Endothelial cell (in vitro differentiated cells): Measurements from ENCODE around the gene GPR34. TPM values are rescaled to one million over a fixed set of nuclear protein-coding genes. Genes with fewer than 3 reads are reported as not detected.
"Not testable (repeated sequence)": the region's sequence is repeated elsewhere in the genome, so short reads cannot be mapped to it uniquely, and the experiment has no call there.

Source experiments
- DNase-seq: peaks from one replicate; pipeline ENCODE4 v3.0.0; 2021; ENCODE audit warnings: low spot score
- H3K27ac Mint-ChIP-seq: one replicate; pipeline ENCODE4 v1.8.0; 2021; ENCODE audit warnings: mixed read lengths, inconsistent platforms; ENCODE audit not compliant: unreplicated experiment
- H3K27me3 Mint-ChIP-seq: one replicate; pipeline ENCODE4 v1.8.0; 2021; ENCODE audit warnings: mild to moderate bottlenecking, moderate library complexity, mixed read lengths, inconsistent platforms; ENCODE audit not compliant: unreplicated experiment
- H3K36me3 Mint-ChIP-seq: one replicate; pipeline ENCODE4 v1.8.0; 2021; ENCODE audit warnings: mild to moderate bottlenecking, low read depth, mixed read lengths, inconsistent platforms; ENCODE audit not compliant: unreplicated experiment
- H3K4me1 Mint-ChIP-seq: one replicate; pipeline ENCODE4 v1.8.0; 2021; ENCODE audit warnings: mild to moderate bottlenecking, mixed read lengths, inconsistent platforms; ENCODE audit not compliant: unreplicated experiment
- H3K4me3 Mint-ChIP-seq: one replicate; pipeline ENCODE4 v1.8.0; 2021; ENCODE audit warnings: mild to moderate bottlenecking, mixed read lengths, inconsistent platforms; ENCODE audit not compliant: unreplicated experiment
- H3K9me3 Mint-ChIP-seq: one replicate; pipeline ENCODE4 v1.8.0; 2021; ENCODE audit warnings: mixed read lengths, inconsistent platforms; ENCODE audit not compliant: unreplicated experiment
- total RNA-seq: library from RNA; stranded (reverse); fragmentation: NEBNext Ultra II Directional; extraction: Animal tissue kit (Norgen Biotek cat#: 25700); gene quantifications from one replicate; pipeline ENCODE4 v1.2.1, GENCODE V29; 2021; ENCODE audit not compliant: unreplicated experiment
- TF ChIP-seq, protein P1 (sequence below): fragments of 200-600 bp; sonication (generic); IDR thresholded peaks from one replicate; pipeline ENCODE4 v1.5.0; 2021; ENCODE audit warnings: antibody characterized with exemption; ENCODE audit not compliant: unreplicated experiment

Gene GPR34
- total RNA-seq, 1 donor from 2014 or later, result not detected

DNA sequence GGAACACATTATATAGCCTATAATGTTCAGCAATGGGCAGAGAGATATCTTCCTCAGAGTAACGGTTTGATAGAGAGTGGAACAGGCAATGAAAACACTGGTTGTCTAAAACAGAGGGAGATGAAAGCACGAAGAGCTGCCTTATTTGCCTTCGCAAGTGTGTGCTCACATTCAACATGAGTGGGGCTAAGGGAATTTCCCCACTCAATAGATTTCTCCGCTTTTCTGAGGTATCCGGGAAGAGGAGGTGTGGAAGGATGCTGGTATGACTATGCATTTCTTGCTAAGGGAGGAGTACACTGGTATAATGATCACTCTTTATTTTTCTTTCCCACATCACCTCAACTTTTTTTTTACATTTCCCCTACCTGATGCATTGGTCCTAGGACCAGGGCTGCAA is 27.4 kb downstream of the GPR34 start:
- Mint-ChIP-seq H3K4me3 (no peak overlapping the region), H3K9me3 (no peaks in the 10 kb centered on the region), H3K27ac (no peak overlapping the region), H3K36me3 (peaks cover 27% of the 10 kb centered on the region), H3K4me1 (no peaks in the 10 kb centered on the region), H3K27me3 (no peaks in the 10 kb centered on the region)
- DNase-seq, result no peak
- TF ChIP-seq, protein P1, sequence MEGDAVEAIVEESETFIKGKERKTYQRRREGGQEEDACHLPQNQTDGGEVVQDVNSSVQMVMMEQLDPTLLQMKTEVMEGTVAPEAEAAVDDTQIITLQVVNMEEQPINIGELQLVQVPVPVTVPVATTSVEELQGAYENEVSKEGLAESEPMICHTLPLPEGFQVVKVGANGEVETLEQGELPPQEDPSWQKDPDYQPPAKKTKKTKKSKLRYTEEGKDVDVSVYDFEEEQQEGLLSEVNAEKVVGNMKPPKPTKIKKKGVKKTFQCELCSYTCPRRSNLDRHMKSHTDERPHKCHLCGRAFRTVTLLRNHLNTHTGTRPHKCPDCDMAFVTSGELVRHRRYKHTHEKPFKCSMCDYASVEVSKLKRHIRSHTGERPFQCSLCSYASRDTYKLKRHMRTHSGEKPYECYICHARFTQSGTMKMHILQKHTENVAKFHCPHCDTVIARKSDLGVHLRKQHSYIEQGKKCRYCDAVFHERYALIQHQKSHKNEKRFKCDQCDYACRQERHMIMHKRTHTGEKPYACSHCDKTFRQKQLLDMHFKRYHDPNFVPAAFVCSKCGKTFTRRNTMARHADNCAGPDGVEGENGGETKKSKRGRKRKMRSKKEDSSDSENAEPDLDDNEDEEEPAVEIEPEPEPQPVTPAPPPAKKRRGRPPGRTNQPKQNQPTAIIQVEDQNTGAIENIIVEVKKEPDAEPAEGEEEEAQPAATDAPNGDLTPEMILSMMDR, result no peak

DNA sequence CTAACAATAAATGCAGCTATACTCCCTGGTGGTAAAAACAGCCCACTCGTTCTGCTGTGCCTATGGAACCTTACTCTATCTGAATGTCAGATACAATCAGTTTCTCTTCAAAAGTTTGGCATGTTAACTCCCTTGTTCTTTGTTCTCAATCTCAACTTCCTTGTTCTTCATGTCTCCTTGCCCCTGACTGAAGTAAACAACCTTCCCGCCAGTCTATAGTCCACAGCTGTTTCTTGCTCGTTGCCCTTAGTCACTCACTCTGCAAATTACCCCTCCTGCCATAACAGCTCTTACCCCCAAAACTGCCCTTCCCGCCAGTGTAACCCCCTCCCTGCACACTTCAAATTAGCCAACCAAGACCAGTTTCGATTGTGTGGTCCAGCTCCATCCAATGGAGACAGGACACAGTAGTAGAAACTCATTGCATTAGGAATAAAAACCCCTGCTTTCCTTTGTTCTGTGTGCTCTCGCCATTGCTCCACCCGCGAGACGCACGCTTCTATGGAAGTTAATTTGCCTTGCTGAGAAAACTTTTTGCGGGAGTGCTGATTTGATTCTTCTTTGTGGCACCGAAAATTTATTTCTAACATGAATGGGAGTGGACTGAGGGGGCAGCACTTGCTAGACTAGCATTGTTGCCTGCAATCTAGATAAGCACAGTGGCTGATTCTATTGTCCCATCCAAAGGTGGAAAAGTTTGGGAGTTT is 28.1 kb downstream of the GPR34 start:
- Mint-ChIP-seq H3K9me3 (no peaks in the 10 kb centered on the region), H3K4me1 (no peaks in the 10 kb centered on the region), H3K36me3 (peaks cover 27% of the 10 kb centered on the region), H3K27ac (no peak overlapping the region), H3K27me3 (no peaks in the 10 kb centered on the region), H3K4me3 (no peak overlapping the region)
- no peak for DNase-seq
- TF ChIP-seq, protein P1, result no peak

DNA sequence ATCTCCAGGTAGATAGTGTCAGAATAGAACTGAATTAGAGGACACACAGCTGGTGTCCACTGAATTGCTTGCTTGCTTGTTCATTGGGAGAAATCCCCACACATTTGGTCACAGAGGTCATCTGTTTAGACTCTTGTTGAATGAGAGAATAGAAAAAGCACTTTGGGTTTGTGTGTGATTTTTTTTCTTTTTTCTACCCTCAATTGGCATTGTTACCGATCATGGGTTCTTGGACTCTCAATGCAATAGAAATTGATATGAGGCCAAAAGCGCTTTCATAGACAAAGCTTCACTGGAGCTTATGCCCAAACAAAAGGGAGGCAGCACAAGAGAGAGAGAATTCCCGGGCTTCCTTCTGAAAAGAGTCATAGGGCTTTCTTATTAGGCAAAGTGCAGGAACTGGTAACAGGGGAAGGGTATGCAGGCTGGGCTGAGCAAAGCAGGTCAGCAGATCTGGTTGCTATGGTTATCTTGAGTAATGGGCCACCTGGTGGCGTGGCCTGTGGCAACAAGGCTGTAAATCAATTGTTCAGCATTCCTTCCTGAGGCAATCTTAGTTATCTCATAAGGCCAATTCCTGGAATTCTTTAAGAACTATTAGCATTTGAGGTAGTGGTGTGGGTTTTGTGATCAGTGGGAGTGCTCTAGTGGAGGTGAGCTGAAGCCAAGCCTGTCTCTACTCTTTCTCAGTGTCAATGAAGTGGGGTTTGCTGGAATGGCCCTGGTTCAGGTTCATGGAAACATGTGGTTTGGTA is 29.9 kb downstream of the GPR34 start:
- TF ChIP-seq, protein P1, result no peak
- Mint-ChIP-seq H3K27me3 (no peaks in the 10 kb centered on the region), H3K9me3 (no peaks in the 10 kb centered on the region), H3K36me3 (peaks cover 33% of the 10 kb centered on the region), H3K27ac (no peak overlapping the region), H3K4me3 (no peak overlapping the region), H3K4me1 (no peaks in the 10 kb centered on the region)
- DNase-seq, result no peak

DNA sequence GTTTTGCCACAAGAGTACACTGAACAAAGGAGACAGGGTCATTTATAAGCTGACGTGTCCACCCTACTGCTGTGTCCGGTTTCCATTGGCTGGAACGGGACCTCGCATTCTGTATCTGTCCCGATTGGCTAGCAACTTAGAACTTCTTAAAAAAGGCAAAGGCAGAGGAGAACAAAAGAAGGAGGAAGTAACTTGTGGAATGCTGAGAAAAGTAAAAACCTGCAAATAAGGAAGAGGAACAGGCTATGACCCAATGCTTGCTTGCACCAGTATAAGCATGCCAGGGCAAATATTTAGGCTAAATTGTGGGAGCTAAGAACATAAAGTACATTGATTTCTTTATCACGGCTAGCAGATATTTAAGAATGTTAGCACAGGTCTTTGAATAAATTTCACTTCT is 30.8 kb downstream of the GPR34 start:
- not testable (repeated sequence) for H3K4me3 Mint-ChIP-seq, H3K27me3 Mint-ChIP-seq, H3K9me3 Mint-ChIP-seq, H3K4me1 Mint-ChIP-seq, H3K27ac Mint-ChIP-seq, DNase-seq
- peaks cover 33% of the 10 kb centered on the region for H3K36me3 Mint-ChIP-seq

DNA sequence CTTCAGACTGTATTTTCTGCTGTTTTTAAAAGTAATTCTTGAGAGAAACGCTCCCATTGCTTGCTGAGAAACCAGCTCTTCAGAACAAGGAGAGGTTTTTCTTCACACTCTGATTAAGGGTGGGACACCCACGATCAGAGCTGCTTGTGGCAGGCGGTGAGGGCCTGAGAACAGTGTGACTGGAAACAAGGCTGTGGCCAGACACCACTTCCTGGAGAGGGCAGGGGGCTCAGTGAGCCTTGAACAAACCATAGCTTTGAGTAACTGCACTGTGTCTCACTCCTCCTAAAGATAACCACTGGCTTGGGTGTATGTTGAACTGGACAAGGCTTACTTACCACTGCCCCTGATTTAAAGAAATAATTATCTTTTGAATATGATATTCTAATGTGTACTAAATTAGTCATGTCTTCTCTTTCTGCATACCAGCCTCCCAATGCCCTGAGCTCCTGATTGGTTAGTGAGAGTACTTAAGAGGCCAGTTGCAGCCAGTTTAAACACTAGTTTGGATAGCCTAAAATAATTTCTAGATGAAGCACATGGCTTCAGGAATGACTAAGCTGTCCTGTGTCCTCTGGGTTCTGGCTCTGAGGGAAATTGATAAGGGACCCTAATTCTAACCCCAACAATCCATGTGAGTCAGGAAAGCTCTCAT is 31.5 kb downstream of the GPR34 start:
- no peaks in the 10 kb centered on the region for H3K9me3 Mint-ChIP-seq
- DNase-seq, result no peak

More for the DNA sequence above, 31.5 kb downstream of the GPR34 start:
- H3K27me3 Mint-ChIP-seq, result no peaks in the 10 kb centered on the region
- peaks cover 33% of the 10 kb centered on the region for H3K36me3 Mint-ChIP-seq
- H3K4me1 Mint-ChIP-seq, result no peaks in the 10 kb centered on the region
- TF ChIP-seq, protein P1, result no peak
- no peak overlapping the region for H3K4me3 Mint-ChIP-seq
- H3K27ac Mint-ChIP-seq, result no peak overlapping the region
